Hematopoietic multipotent progenitor cell treated with erythropoietin and hydrocortisone succinate and interleukin-3 and kit ligand, for 17 days (in vitro differentiated cells): ENCODE data around the gene HLTF.
"Not testable (repeated sequence)": the region's sequence is repeated elsewhere in the genome, so short reads cannot be mapped to it uniquely, and the experiment has no call there.

Source experiments
- DNase-seq: peaks from one replicate; pipeline ENCODE4 v3.0.0-alpha.2; 2015; ENCODE audit warnings: low spot score

The HLTF gene

GRCh38 chr3:149086232-149086988, at the start of gene HLTF:
TSS of gene HLTF (minus strand) at chr3:149086533. CDS start at chr3:149086336, 197 bp downstream.
- peak; percentile 84 for DNase-seq

- DNase-seq = no peak
Measured at GRCh38 chr3:149134575-149134974, 48.2 kb upstream of the HLTF start.

- DNase-seq = no peak
Measured at GRCh38 chr3:149131589-149131988, 45.3 kb upstream of the HLTF start.

GRCh38 chr3:149129326-149130205, 43.2 kb upstream of the HLTF start, which contains the start of gene HPS3:
TSS of gene HPS3 (plus strand) at chr3:149129638. CDS start at chr3:149129724, 86 bp downstream.
- peak; percentile 87 for DNase-seq

GRCh38 chr3:149128821-149129220, 42.5 kb upstream of the HLTF start:
- peak; percentile 28 for DNase-seq

GRCh38 chr3:149122721-149123578, 36.6 kb upstream of the HLTF start:
- DNase-seq = no peak

GRCh38 chr3:149120051-149120972, 34.0 kb upstream of the HLTF start:
- peak; percentile 75 for DNase-seq

- no peak for DNase-seq
Measured at GRCh38 chr3:149119466-149119865, 33.1 kb upstream of the HLTF start.

- DNase-seq = no peak
Measured at GRCh38 chr3:149118724-149119123, 32.4 kb upstream of the HLTF start.

GRCh38 chr3:149115114-149115513, 28.8 kb upstream of the HLTF start:
- no peak for DNase-seq

GRCh38 chr3:149114458-149114857, 28.1 kb upstream of the HLTF start:
- DNase-seq = no peak

GRCh38 chr3:149104484-149104883, 18.2 kb upstream of the HLTF start:
- no peak for DNase-seq

- DNase-seq = no peak
Measured at GRCh38 chr3:149101641-149102040, 15.3 kb upstream of the HLTF start.

- DNase-seq = no peak
Measured at GRCh38 chr3:149101154-149101553, 14.8 kb upstream of the HLTF start.

GRCh38 chr3:149097987-149098386, 11.7 kb upstream of the HLTF start:
- not testable (repeated sequence) for DNase-seq

GRCh38 chr3:149095487-149095886, 9.2 kb upstream of the HLTF start:
- DNase-seq = no peak

- no peak for DNase-seq
Measured at GRCh38 chr3:149091983-149092382, 5.7 kb upstream of the HLTF start.

GRCh38 chr3:149090907-149091306, 4.6 kb upstream of the HLTF start:
- DNase-seq = no peak

GRCh38 chr3:149090461-149090860, 4.1 kb upstream of the HLTF start:
- DNase-seq = no peak

GRCh38 chr3:149089395-149089794, 3.1 kb upstream of the HLTF start:
- DNase-seq = no peak

GRCh38 chr3:149087208-149087607, 875 bp upstream of the HLTF start:
- no peak for DNase-seq
